ENCODE results near the gene KCNC1.

Gene KCNC1

DNA sequence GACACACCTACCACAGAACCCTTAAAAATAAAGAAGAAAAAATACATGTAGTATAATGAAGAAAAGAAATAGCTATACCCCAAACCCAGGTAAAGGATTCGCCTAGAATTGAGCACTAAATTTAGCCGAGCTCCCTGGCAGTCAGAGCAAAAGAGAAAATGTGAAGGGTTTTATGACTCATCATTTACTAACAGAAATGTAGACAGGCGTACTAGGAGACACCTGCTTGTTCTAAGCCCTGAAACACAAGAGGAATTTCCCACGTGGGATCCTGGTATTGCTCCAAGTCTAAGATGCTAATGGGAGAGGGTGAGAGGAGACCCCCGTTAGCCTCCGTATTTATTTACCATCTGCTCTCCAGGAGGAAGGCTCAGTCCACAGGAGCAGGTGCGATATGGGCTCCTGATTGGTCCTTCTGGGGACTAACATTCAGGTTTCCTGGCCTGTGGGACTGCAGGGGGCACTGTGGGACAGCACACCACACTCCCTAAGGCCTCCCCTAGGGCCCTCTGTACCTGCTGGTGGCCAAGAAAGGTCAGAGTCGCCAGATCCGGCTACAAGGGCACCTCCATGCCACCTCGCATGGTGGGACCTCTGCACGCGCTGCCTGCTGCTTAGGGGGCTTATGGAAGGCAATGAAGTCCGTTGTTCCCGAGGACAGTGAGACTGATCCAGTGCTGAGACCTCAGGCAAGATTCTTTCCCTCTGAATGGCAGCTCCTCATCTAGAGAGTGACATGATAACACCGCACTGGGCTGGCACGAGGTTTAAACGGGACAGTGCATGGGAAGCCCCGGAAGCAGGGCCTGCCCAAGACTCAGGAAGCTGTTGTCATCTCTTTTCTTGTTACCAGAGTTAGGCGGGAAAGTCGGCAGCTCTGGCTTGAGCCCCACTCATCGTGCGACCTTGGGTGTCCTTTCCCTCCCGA lies 25.8 kb downstream of the KCNC1 start:
- TF ChIP-seq, protein P1, sequence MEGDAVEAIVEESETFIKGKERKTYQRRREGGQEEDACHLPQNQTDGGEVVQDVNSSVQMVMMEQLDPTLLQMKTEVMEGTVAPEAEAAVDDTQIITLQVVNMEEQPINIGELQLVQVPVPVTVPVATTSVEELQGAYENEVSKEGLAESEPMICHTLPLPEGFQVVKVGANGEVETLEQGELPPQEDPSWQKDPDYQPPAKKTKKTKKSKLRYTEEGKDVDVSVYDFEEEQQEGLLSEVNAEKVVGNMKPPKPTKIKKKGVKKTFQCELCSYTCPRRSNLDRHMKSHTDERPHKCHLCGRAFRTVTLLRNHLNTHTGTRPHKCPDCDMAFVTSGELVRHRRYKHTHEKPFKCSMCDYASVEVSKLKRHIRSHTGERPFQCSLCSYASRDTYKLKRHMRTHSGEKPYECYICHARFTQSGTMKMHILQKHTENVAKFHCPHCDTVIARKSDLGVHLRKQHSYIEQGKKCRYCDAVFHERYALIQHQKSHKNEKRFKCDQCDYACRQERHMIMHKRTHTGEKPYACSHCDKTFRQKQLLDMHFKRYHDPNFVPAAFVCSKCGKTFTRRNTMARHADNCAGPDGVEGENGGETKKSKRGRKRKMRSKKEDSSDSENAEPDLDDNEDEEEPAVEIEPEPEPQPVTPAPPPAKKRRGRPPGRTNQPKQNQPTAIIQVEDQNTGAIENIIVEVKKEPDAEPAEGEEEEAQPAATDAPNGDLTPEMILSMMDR (IDR thresholded peaks at IDR 0.05; ENCODE audit: insufficient read depth, missing control alignments), result peak; percentile 46
- FAIRE-seq, result no peak
- DNase-seq (ENCODE audit: insufficient read length, low spot score), result no peak

DNA sequence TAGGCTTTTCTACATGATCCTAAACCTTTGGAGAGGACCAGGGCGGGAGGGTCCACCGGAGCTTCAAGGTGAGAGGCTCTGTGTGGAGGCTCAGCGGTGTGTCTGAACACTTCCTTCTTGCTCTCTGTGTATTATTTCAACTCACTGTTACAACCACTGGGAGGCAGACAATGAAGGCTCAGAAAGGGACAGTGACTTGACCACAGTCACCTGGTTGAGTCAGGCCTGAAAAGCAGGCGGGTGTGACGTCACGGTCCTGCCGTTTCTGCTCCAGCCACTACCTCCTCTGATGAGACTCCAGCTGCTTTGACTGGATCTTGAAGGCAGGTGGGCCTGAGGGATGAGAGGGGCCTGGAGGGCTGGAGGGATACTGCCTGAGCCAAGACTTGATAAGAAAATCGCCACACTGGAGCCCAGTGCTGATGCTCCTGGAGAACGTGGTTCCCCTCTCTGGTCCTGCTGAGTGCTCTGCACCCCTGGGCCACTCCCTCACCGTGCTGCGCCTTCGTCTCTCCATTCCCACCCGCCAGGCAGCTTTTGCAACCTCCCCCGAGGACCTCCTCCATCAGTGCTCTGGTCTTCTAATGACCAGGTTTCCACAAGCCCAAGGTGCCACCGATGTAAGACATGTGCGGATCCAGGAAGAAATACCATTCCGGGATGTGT lies 27.9 kb downstream of the KCNC1 start:
- FAIRE-seq (no peak), DNase-seq (ENCODE audit: insufficient read length, low spot score) (no peak)
- TF ChIP-seq, protein P1 (IDR thresholded peaks at IDR 0.05; ENCODE audit: insufficient read depth, missing control alignments), result no peak

DNA sequence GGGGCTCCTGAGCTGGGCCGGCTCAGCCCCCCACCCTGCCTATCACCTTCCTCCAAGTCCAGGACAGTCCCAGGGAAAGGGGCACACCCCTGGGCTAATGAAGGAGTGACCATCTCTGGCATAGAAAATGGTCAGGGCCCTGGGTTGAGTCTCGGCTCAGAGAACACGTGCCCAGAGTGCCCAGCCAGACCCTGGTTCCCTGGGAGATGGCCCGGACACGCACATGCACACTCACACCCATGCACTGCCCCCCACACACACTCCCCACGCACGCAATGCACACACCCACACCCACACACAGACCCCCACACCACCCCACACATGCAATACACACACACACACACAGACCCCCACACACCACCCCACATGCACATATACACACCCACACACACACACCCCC lies 28.7 kb downstream of the KCNC1 start:
- DNase-seq (ENCODE audit: insufficient read length, low spot score) (no peak), FAIRE-seq (no peak)
- TF ChIP-seq, protein P1 (IDR thresholded peaks at IDR 0.05; ENCODE audit: insufficient read depth, missing control alignments), result no peak

DNA sequence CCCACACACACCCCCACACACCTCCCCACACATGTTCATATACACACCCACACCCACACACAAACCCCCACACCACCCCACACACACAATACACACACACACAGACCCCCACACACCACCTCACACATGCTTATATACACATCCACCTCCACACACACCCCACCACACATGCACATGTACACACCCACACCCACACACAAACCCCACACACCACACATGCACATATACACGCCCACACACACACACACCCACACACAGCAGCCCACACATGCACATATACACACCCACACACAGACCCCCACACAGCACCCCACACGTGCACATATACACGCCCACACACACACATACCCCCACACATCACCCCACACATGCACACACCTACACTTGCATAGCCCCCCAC lies 29.1 kb downstream of the KCNC1 start:
- FAIRE-seq, result no peak
- DNase-seq (ENCODE audit: insufficient read length, low spot score), result no peak

DNA sequence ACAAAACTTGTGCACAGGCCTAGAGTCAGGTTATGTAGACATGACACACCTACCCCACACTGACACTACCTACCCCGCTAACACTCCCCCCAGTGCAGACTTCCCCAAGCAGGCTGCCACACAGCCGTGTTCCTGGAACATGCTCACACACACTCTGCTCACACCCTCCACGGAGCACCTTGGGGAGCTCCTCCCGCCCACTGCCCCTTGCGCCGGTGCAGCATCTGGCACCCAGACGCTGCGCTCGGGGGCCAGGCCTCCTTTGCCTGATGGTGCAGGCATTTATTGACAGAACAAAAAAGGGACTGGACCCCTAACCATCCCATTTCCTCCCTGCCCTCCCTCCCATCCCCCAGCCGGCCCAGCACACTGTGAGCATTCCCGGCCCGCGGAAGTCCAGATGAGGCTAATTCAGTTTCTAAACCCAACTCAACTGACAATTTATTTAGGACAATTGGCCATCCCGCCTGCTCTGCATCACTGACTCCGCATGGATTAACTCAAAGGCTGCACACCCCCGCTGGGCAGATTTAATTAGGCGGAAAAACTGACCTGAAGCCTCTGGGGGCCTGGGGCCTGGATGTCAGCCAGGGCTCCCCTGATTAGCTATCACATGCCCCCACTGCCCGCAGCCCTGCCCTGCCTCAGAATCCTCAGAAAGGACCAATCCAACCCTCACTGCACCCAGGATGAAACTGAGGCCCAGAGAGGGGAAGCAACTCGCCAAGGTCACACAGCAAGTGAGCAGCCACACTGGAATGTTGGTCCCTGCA lies 30.1 kb downstream of the KCNC1 start:
- no peak for DNase-seq (ENCODE audit: insufficient read length, low spot score)
- FAIRE-seq, result no peak
- TF ChIP-seq, protein P1 (IDR thresholded peaks at IDR 0.05; ENCODE audit: insufficient read depth, missing control alignments), result no peak

More for the DNA sequence above, 29.1 kb downstream of the KCNC1 start:
- TF ChIP-seq, protein P1 (IDR thresholded peaks at IDR 0.05; ENCODE audit: insufficient read depth, missing control alignments), result no peak

DNA sequence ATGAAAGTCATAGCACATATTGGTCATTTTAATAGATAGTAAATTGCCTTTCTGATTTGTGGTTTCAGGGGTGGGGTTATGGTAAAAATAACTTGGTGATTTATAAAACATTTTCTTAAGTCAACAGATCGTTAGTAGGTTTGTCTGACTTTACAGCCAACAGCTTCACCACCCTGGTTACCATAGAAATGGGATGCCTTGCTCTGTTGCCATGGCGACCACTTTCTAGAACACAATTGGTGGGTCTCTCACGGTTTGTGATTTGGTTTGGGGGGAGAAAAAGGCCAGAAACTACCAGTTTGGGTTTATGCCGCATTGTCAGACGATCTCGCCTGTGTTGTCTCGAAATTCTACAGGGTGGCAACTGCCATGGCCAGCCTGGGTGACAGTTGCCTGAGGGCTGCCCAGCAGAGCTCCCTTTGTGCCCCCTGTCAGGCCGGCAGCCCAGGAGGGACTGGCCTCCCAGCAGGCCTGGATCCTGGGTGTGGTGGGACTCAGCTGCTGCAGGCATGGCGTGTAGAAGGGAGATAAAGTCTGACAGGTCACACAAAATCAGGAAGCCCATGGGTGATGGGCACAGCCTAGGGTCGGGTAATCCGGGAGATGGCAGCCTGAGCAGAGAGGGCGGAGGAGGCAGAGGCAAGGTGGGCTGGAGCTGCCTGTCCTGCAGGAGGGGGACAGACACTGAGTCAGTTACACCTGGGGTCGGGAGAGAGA lies 30.9 kb downstream of the KCNC1 start:
- TF ChIP-seq, protein P1 (IDR thresholded peaks at IDR 0.05; ENCODE audit: insufficient read depth, missing control alignments), result no peak
- FAIRE-seq, result no peak
- DNase-seq (ENCODE audit: insufficient read length, low spot score), result no peak
